ENCODE data around the gene HIVEP2.

Gene HIVEP2

GRCh38 chr6:142823256-142823902 is 121.6 kb downstream of the HIVEP2 start:
- no peak overlapping the region for H3K27ac ChIP-seq (replicated peaks)
- H3K4me3 ChIP-seq (replicated peaks; ENCODE audit: insufficient read depth, low read length) = no peak overlapping the region
- H3K27me3 ChIP-seq (ENCODE audit: insufficient read depth, poor library complexity, severe bottlenecking) = no peaks in the 10 kb centered on the region
- DNase-seq (ENCODE audit: low read depth in 1 of 2, low spot score in 1 of 2) = no peak
- no peak for TF ChIP-seq REST (IDR thresholded peaks at IDR 0.05; ENCODE audit: insufficient replicate concordance, low read depth)

- peak in 1 of 2 experiments; percentile 20 for DNase-seq (ENCODE audit: low read depth in 1 of 2, low spot score in 1 of 2)
- Histone ChIP-seq H3K4me3 (replicated peaks; ENCODE audit: insufficient read depth, low read length) (no peak overlapping the region), H3K27me3 (ENCODE audit: insufficient read depth, poor library complexity, severe bottlenecking) (no peaks in the 10 kb centered on the region), H3K27ac (replicated peaks) (no peak overlapping the region)
- no peak for TF ChIP-seq CTCF (IDR thresholded peaks at IDR 0.05; ENCODE audit: insufficient read depth, low read length)
- TF ChIP-seq REST (IDR thresholded peaks at IDR 0.05; ENCODE audit: insufficient replicate concordance, low read depth) = no peak
- no peak for TF ChIP-seq POLR2AphosphoS5 (IDR thresholded peaks at IDR 0.05; ENCODE audit: low read depth)
- no peak for TF ChIP-seq GABPA (IDR thresholded peaks at IDR 0.05; ENCODE audit: low read depth)
- no peak for TF ChIP-seq SPI1 (IDR thresholded peaks at IDR 0.05; ENCODE audit: borderline replicate concordance, low read depth)
Observed at GRCh38 chr6:142822842-142823241, 122.1 kb downstream of the HIVEP2 start.

GRCh38 chr6:142822383-142822782 is 122.6 kb downstream of the HIVEP2 start:
- no peak overlapping the region for H3K4me3 ChIP-seq (replicated peaks; ENCODE audit: insufficient read depth, low read length)
- TF ChIP-seq POLR2AphosphoS5 (IDR thresholded peaks at IDR 0.05; ENCODE audit: low read depth) (no peak), CTCF (IDR thresholded peaks at IDR 0.05; ENCODE audit: insufficient read depth, low read length) (no peak), GABPA (IDR thresholded peaks at IDR 0.05; ENCODE audit: low read depth) (no peak), SPI1 (IDR thresholded peaks at IDR 0.05; ENCODE audit: borderline replicate concordance, low read depth) (no peak), REST (IDR thresholded peaks at IDR 0.05; ENCODE audit: insufficient replicate concordance, low read depth) (no peak)
- no peak overlapping the region for H3K27ac ChIP-seq (replicated peaks)
- H3K27me3 ChIP-seq (ENCODE audit: insufficient read depth, poor library complexity, severe bottlenecking) = no peaks in the 10 kb centered on the region
- DNase-seq (ENCODE audit: low read depth in 1 of 2, low spot score in 1 of 2) = no peak

Measured in HL-60 (cell line).